Activated naive CD4-positive, alpha-beta T cell (primary cell): Measurements from ENCODE around the gene TEKT1.
"Not testable (repeated sequence)": the region's sequence is repeated elsewhere in the genome, so short reads cannot be mapped to it uniquely, and the experiment has no call there.

Source experiments
- DNase-seq, 4 experiments: peaks; one replicate each; lab custom pipeline; 2025; lab: John Stamatoyannopoulos, UW

TEKT1 gene

DNA sequence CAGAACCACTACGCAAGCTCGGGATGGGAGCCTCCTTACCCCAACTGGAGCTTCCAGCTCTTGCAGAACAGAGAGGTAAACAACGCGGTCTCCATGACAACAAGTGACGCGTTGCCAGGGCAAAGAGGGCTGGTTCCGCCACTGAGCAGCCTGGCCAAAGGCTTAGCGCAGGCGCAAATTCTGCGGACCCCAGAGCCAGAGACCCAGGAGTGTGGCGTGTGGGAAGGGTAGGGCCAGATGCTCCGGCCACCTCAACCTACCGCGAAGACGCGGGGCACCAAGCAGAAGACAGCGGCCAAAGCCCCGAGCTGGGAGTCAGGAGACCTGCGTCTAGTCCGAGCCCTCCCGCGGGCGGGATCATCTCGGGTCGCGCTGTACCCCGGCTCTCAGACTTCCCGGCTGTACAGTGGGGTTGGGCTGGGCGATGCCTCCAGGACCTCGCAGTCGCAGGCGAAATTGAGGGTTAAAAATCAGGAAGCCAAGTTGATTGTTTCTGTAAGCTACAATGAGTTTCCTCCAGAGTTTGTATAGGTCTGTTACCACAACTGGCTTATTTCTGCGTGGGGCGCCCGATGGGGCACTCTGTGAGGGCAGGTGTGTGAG, at the start of gene TEKT1:
TSS of gene TEKT1 (minus strand) at position 69 of the 603 bp plus-strand sequence. CDS start 1,353 bp downstream, outside the sequence.
- DNase-seq: peak in 2 of 4 experiments; percentile 29 to 48

DNA sequence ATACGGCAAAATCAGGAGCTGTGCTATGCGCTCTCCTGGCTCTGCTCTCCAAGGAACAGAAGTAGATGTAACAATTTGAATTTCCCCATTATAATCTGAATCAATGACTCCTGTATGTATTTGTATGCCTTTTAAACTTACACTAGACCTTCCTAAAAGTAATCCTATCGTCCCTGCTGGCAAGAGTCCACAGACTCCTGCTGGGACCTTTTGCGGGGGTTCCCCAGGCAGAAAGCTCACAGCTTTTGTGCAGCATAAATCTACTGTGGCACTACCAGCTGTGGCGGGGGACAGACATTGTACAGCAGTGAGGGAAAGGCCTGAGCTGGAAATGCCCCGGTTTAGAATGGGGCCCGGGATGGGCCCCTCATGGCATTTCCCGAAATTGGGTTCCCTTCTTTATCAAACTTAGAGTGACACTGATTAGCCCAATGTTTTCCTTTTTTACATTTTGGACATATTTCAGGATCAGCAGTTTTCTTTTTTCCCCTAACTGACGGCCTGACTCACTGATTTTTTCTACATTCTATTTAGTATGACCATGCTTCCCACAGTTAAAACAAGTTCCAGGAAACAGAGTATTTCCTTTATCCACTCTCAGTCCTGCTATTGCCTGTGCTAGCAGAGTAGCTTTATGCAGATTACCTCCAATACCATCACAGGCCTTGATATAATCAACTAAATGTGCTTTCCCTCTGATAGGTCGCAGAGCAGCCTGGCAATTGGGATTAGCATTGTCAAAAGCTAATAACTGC, 47.9 kb upstream of the TEKT1 start:
- not testable (repeated sequence) for DNase-seq

DNA sequence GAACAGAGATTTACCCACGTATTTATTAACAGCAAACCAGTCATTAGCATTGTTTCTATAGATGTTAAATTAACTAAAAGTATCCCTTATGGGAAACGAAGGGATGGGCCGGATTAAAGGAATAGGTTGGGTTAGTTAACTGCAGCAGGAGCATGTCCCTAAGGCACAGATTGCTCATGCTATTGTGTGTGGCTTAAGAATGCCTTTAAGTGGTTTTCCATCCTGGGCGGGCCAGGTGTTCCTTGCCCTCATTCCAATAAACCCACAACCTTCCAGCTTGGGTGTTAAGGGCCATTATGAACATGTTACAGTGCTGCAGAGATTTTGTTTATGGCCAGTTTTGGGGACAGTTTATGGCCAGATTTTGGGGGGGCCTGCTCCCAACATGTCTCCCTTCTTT, 43.7 kb upstream of the TEKT1 start:
- not testable (repeated sequence) for DNase-seq

DNA sequence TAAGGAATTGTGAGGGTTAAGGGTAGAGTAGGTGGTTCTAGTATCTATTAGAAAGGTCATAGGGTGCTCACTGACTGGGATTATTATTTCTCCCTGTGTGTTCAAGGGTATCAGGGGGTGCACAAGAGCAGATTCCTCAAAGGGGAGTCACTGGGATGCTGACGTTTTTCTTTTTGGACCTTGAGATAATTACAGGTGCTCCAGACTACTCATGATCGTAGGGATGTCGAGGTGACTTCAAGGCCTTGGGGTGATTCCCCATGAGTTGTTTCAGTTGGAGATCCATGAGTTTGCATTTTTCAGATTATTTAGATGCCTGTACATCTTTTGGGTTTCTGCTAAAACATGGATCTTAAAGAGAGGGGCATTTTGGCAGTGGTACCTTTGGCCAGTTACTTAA, 41.4 kb upstream of the TEKT1 start:
- DNase-seq: no peak

DNA sequence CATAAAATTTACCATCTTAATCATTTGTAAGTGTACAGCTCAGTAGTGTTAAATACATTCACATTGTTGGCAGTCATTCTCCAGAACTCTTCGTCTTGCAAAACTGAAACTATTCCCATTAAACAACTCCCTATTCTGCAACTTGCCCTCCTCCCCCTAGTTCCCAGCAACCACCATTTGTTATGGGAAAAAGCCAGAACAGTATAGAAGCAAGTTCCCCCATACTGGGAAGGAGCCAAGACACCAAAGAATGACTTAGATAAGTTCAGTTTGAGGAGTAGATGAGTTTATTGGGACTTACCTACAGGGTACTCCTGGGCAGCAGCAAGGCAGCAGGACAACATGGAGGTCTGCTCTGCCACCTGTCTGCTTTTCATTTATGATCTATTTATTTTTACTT, 39.3 kb upstream of the TEKT1 start:
- no peak for DNase-seq

- no peak for DNase-seq
These were observed 37.1 kb upstream of the TEKT1 start for GRCh38 chr17:6868582-6868981.

DNA sequence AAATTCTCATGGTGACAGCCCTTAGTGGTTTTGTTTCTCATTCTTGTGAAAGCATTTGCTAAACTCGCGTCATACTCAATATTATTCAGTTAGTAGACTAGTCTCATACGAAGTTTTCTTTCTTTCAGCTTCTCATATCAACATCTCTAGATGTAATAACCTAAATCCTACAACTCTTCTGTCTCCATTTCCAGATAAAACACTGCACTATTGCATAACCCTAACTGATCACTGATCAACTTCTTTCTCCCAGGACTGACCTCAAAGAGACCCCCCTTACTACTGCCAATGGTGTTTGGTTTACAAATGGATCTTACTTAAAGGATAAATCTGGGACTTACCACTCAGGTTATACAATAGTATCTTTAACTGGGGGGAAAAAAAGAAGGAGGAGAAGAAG, 36.3 kb upstream of the TEKT1 start:
- DNase-seq: no peak

- DNase-seq: no peak
These were observed 31.3 kb upstream of the TEKT1 start for GRCh38 chr17:6862825-6863224.

GRCh38 chr17:6862122-6862521, 30.6 kb upstream of the TEKT1 start:
- DNase-seq: no peak

GRCh38 chr17:6857904-6858303, 26.4 kb upstream of the TEKT1 start:
- DNase-seq: no peak

- no peak for DNase-seq
These were observed 25.8 kb upstream of the TEKT1 start for GRCh38 chr17:6857336-6857735.

DNA sequence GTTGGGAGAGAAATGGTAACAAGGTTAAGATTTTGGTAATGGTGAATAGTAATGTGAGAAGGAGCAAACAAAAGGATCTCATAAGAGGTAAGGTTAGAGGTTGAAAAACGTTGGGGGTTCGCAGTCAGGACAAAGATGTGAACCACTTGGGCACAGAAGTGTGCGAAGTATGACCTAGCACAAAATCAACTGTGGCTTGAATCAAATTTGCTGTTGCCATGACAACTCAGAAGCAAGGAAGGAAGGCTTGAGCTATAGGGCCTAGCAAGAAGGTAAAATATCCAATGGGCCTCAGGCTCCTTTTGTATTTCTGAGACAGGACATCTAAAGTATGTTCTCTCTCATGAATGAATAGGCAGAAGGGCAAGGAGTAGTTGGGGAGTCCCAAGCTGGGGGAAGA, 24.5 kb upstream of the TEKT1 start:
- DNase-seq: no peak

DNA sequence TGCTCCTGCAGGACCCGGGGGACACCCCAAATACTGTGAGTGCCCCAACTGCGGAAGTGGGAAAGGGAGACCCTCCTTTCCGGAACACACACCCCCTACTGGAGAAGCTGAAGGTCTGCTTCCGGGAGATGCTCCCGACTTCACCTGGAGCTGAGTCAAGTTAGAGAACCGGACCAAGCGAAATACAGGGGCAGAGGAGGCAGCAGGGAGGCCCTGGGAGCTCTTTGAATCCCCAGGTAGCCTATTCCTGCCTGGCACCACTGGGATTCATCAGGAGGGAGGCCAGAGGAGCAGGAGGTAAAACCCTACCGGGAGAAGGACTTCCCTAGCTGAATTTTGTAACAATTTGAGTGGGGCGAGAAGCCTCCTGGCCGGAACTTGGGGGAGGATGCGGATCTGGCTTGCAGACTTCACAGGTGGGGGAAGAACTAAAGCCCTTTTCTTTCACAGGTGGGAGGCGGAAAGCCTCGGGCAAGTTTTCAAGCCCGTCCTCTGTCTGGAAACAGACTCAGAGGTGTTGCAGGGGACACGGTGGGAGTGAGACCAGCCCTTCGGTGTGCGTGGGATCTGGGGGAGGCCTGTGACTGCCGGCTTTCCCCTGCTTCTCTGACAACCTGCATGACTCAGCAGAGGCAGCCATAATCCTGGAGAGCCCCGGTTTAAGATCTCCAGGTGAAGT, 22.4 kb upstream of the TEKT1 start:
- DNase-seq: no peak

GRCh38 chr17:6848545-6849179, 17.1 kb upstream of the TEKT1 start:
- DNase-seq: not testable (repeated sequence)

DNA sequence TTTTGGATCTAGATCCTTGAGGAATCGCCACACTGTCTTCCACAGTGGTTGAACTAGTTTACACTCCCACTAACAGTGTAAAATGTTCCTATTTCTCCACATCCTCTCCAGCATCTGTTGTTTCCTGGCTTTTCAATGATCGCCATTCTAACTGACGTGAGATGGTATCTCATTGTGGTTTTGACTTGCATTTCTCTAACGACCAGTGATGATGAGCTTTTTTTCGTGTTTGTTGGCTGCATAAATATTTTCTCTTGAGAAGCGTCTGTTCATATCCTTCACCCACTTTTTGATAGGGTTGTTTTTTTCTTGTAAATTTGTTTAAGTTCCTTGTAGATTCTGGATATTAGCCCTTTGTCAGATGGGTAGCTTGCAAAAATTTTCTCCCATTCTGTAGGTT, 14.6 kb upstream of the TEKT1 start:
- DNase-seq: not testable (repeated sequence)

DNA sequence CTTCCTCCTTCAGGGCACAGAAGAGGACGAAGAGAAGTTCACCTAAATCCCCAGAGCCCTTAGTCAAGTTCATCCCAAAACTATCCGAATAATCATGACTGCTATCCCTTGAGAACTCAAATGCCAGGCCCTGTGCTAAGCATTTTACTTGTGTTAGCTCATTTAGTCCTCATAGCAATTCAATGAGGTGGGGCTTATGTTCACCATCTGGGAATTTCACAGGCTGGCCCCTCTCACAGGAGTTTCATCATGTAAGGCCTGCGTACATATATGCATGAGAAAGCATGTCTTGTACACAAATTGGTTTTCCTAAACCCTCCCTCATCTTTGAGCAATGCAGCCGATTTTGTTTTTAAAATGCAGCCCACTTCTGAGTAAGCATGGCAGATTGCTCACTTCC, 12.9 kb upstream of the TEKT1 start:
- not testable (repeated sequence) for DNase-seq

DNA sequence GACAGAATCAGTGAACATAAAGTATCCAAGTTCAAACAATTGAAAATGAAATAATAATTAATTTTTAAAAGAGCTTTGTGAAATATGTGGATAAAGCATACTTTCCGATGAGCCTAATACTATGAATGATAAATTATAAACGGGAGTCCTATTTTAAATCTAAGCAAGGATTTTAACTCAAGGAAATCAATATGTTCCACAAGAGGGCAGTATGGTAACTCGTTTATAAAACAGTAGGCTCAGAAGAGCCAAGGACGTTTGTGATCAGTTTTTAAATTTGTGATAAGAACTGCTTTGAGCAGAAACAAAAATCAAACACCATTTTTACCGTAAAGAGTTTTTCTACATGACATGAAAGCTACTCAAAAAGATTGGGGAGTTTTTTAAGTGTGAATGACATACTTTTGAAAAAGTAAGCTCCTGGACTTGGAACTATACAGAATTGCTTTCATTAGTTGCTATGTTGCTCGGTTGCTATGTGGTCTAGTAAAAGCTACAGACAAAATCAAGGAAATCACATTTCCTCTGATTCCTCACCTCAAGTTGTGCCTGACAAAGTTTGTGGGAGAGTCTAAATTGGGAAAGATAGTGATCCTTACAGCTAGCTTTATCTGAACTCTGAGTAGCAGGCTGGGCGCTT, 11.8 kb upstream of the TEKT1 start:
- DNase-seq: no peak

DNA sequence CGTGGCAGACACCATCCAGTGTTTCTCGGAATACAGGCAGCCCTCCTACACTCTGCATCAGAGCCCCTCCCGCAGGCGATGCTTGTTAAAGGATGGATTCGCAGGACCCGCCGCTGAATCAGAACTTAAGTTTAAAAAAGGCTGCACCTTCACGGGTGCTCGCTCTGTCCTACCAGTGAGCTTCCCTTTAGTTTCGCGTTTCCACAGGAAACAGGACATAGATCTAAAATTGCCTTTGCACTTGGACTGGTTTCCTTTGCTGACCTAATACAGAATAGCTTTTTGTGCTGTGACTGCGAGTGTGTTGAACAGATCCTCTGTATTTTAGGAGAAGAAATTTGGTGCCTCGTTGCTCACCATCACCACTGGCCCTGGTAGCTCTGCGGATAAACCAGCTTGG, 10.2 kb upstream of the TEKT1 start:
- not testable (repeated sequence) for DNase-seq

DNA sequence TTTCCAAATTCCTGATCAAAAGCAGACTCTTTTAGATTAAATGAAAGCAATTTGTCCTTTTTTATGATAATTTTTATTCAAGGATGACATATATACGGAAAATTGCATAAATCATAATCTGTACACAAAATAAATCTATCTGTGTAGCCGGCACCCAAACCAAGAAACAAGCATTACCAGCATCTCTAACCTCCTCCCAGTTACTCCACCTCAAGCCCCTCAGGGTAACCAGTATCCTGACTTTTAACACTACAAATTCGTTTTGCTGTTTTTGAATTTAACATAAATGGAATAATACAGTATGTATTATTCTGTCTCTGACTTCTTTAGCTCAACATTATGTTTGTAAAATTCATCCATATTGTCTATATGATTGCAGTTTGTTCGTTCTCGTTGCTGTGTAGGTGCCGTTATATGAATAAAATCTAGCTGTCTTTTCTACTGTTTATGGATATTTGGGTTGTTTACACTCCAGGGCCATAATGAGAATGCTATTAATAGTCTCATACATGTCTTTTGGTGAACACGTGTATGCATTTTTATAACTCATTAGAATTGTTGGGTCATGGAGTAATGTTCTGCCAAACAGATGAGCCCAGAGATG, 1.0 kb downstream of the TEKT1 start:
- DNase-seq: no peak

DNA sequence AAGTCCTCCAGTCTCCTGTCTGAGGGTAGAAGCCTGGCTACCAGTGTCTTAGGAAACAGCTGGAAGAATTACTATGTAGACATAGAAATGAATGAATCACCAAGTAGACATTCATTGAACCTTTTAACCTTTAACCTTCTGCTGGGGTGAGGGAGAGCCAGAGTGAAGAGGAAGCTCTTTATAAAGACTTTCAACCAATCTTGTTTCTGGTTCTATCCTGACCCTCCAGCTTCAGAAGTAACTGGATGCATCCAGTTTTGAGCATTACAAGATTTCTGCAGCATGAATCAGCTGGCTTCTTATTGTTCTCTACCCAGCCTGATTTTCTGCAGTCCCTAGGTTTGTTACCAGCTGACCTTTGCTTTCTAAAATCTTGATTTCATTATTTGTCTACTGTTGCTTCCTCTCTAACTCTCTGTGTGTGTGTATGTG, 8.5 kb downstream of the TEKT1 start:
- no peak for DNase-seq

DNA sequence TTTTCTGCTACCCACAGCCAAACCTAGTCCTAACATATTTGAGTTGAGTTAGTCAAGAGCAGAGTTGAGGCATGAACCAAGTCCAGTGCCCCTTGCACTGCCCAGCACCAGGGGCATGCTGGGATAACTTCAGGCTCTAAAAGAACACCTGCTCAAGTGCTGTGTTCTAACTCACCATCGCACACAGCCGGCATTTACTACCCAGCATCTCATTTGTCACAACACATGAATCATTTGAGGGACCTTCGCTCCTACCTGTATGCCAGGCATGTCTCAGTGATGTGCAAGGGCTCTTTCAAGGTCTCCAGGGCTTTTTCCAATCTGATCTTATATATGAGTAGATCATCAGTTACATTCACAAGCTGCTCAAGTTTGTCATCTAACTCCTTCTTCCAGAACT, 12.6 kb downstream of the TEKT1 start:
- DNase-seq: no peak

DNA sequence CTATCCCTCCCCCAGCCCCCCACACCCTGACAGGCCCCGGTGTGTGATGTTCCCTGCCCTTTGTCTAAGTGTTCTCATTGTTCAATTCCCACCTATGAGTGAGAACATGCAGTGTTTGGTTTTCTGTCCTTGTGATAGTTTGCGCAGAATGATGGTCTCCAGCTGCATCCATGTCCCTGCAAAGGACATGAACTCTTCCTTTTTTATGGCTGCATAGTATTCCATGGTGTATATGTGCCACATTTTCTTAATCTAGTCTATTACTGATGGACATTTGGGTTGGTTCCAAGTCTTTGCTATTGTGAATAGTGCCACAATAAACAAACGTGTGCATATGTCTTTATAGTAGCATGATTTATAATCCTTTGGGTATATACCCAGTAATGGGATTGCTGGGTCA, 15.2 kb downstream of the TEKT1 start:
- not testable (repeated sequence) for DNase-seq
